Heart left ventricle (tissue), 16 donors: Measurements from ENCODE around the gene HGF. TPM values are rescaled to one million over a fixed set of nuclear protein-coding genes. Genes with fewer than 3 reads are reported as not detected.

Experiments
- ATAC-seq, 4 donors: fragments of 200-7000 bp; cut with Tn5 transposase; one replicate each; pipeline ENCODE4 v1.9.1; 2020 to 2022; ENCODE audit warnings: moderate library complexity in 4 of 4, mild to moderate bottlenecking in 3 of 4, moderate number of reproducible peaks in 1 of 4
- DNase-seq, 5 donors: peaks; one replicate each; pipeline ENCODE4 v3.0.0-alpha.2; 2020
- H3K27ac ChIP-seq, 12 donors: fragments of 200-600 bp; sonication (generic) in 4 of 12; one replicate each; pipeline versions ENCODE4 v1.5.0 to v1.8.0; 2016 to 2022; ENCODE audit warnings: mild to moderate bottlenecking in 2 of 12
- H3K27me3 ChIP-seq, 9 donors: fragments of 200-600 bp; sonication (generic) in 2 of 9; one replicate each; pipeline versions ENCODE4 v1.5.1 to v1.8.0; 2016 to 2022; ENCODE audit warnings: mild to moderate bottlenecking in 3 of 9
- H3K36me3 ChIP-seq, 9 donors: fragments of 200-600 bp; sonication (generic) in 2 of 9; one replicate each; pipeline versions ENCODE4 v1.5.0 to v1.8.0; 2018 to 2022; ENCODE audit warnings: mild to moderate bottlenecking in 2 of 9
- H3K4me1 ChIP-seq, 12 donors: fragments of 200-600 bp; sonication (generic) in 4 of 12; one replicate each; pipeline versions ENCODE4 v1.5.0 to v1.8.0; 2016 to 2022; ENCODE audit warnings: mild to moderate bottlenecking in 3 of 12
- H3K4me3 ChIP-seq, 12 donors: fragments of 200-600 bp; sonication (generic) in 4 of 12; one replicate each; pipeline versions ENCODE4 v1.5.0 to v1.8.0; 2017 to 2022; ENCODE audit warnings: mild to moderate bottlenecking in 9 of 12, moderate library complexity in 4 of 12
- H3K9me3 ChIP-seq, 12 donors: fragments of 200-600 bp; sonication (generic) in 4 of 12; one replicate each; pipeline versions ENCODE4 v1.5.0 to v1.8.0; 2016 to 2022; ENCODE audit warnings: mild to moderate bottlenecking in 1 of 12
- CTCF ChIP-seq, 12 donors: fragments of 200-600 bp; sonication (generic) in 4 of 12; IDR thresholded peaks; one replicate each; pipeline versions ENCODE4 v1.5.0 to v1.8.0; 2018 to 2022; ENCODE audit warnings: antibody characterized with exemption in 12 of 12, mild to moderate bottlenecking in 5 of 12
- POLR2A ChIP-seq, 2 donors: fragments of 450-650 bp; IDR thresholded peaks; one replicate each; pipeline ENCODE4 v1.6.1; 2017; ENCODE audit warnings: antibody characterized with exemption in 2 of 2, mild to moderate bottlenecking in 2 of 2, moderate library complexity in 2 of 2
- WGBS, 4 donors: extraction: QIAGEN DNeasy Blood & Tissue Kit in 2 of 4; methylation state at CpG; one replicate each; pipeline versions ENCODE4 v1.1.5 to v1.1.7; 2013 to 2018; 5-methylcytosine and 5-hydroxymethylcytosine counted together
- intact Hi-C, 10 donors: fragments of 100-400 bp; cut with DNase I; formaldehyde crosslinking; loops; one replicate each; pipeline versions ENCODE4 v1.11.1 to v1.14.2; 2022
- polyA plus RNA-seq, 2 donors: library from polyadenylated mRNA; stranded (reverse); fragments of 200-250 nt; gene quantifications; one replicate each; pipeline ENCODE4 v1.2.3, GENCODE V29; 2013
- total RNA-seq, 9 donors: library from RNA; depleted of rRNA in 2 of 9; stranded (reverse); fragments of >200 nt in 2 of 9; fragmentation: NEBNext Ultra II Directional in 3 of 9; extraction: Animal tissue kit (Norgen Biotek cat#: 25700) in 3 of 9; gene quantifications; one replicate each; pipeline versions ENCODE4 v1.1.0 to v1.2.4, GENCODE V29; 2016 to 2023
- donor health status: ischemic (EF 13 %, LVEDD 7.1; RV severe dilation, severe dysfunction).
- donor health status: healthy with polysubstance abuse.
- donor health status: DM: no; HTN: yes; CAD: no.
- donor health status: DM: no; HTN: no; CAD: no.
- donor health status: ischemic (EF 25% LVEDD 6.9; RV normal size, moderate dysfunction).
- donor health status: ischemic (EF 25% LVEDD 5.7; RV mildly dilated, moderate dysfunction).
- donor health status: healthy.
- donor health status: DM: yes; HTN: yes; CAD: no.
- donor health status: ischemic (EF 35%, LVEDD 5.7; RV mildly dilated, moderate dysfunction).
- donor health status: nonischemic (EF 11% LVEDD 7.7; RV severe dilation, severe dysfunction).
- donor health status: DM: yes; HTN: yes; CAD: no.
- donor health status: PGD.
- donor health status: ischemic (EF 29% LVEDD 5.4; RV normal size, mild dysfunction).
- donor health status: nonischemic (EF 23%, LVEDD 6.1; RV moderate dilation, normal function).

HGF gene
- total and polyA plus RNA-seq, 11 donors, result 0.42 to 16.1 (median 3.3) TPM

GRCh38 chr7:81676105-81676811 is 93.6 kb downstream of the HGF start:
- ATAC-seq (peak in 1 of 4 donors; percentile 39), DNase-seq (peak in 2 of 5 donors; percentile 18 to 28)
- Histone ChIP-seq H3K27ac (peak overlapping the region in 9 of 12 donors; percentile 1 to 63 (median 23)), H3K4me3 (no peak overlapping the region), H3K27me3 (no peaks in the 10 kb centered on the region), H3K36me3 (no peaks in the 10 kb centered on the region), H3K4me1 (peaks cover 0 to 30% (median 2%) of the 10 kb centered on the region in 12 donors), H3K9me3 (no peaks in the 10 kb centered on the region)
- WGBS, 4 donors, result 18 to 29% (median 20%) methylated on average over 3 of the region's 3 CpGs
- intact Hi-C loops, result no loop called here
- TF ChIP-seq CTCF (IDR thresholded peaks at IDR 0.05), result no peak
- TF ChIP-seq POLR2A (IDR thresholded peaks at IDR 0.05), result no peak

- ATAC-seq, result no peak
- WGBS, 4 donors, result 37 to 56% (median 43%) methylated on average over 2 of the region's 2 CpGs
- peaks cover 0 to 30% (median 2%) of the 10 kb centered on the region in 12 donors for H3K4me1 ChIP-seq
- H3K36me3 ChIP-seq, result no peaks in the 10 kb centered on the region
- intact Hi-C loops, result no loop called here
- H3K27me3 ChIP-seq, result no peaks in the 10 kb centered on the region
- no peak for TF ChIP-seq POLR2A (IDR thresholded peaks at IDR 0.05)
- no peak for TF ChIP-seq CTCF (IDR thresholded peaks at IDR 0.05)
- H3K27ac ChIP-seq, result peak overlapping the region in 3 of 12 donors; percentile 15 to 23 (median 20)
- DNase-seq, result no peak
- H3K4me3 ChIP-seq, result no peak overlapping the region
- no peaks in the 10 kb centered on the region for H3K9me3 ChIP-seq
Observed at GRCh38 chr7:81674431-81674830, 95.4 kb downstream of the HGF start.

- WGBS, 4 donors, result 92 to 96% (median 95%) methylated on average over 1 of the region's 1 CpG
- Histone ChIP-seq H3K4me1 (peaks cover 0 to 30% (median 2%) of the 10 kb centered on the region in 12 donors), H3K36me3 (no peaks in the 10 kb centered on the region), H3K9me3 (no peaks in the 10 kb centered on the region), H3K4me3 (no peak overlapping the region), H3K27me3 (no peaks in the 10 kb centered on the region), H3K27ac (no peak overlapping the region)
- no peak for ATAC-seq
- TF ChIP-seq CTCF (IDR thresholded peaks at IDR 0.05) (no peak), POLR2A (IDR thresholded peaks at IDR 0.05) (no peak)
- intact Hi-C loops, result no loop called here
- DNase-seq, result no peak
Observed at GRCh38 chr7:81672872-81673271, 97.0 kb downstream of the HGF start.

- H3K4me3 ChIP-seq, result no peak overlapping the region
- no peak overlapping the region for H3K27ac ChIP-seq
- no peaks in the 10 kb centered on the region for H3K9me3 ChIP-seq
- H3K27me3 ChIP-seq, result no peaks in the 10 kb centered on the region
- TF ChIP-seq CTCF (IDR thresholded peaks at IDR 0.05), result no peak
- no peak for TF ChIP-seq POLR2A (IDR thresholded peaks at IDR 0.05)
- ATAC-seq (no peak), DNase-seq (no peak)
- intact Hi-C loops, result no loop called here
- H3K36me3 ChIP-seq, result no peaks in the 10 kb centered on the region
- H3K4me1 ChIP-seq, result peaks cover 0 to 11% (median 0%) of the 10 kb centered on the region in 12 donors
- WGBS, 4 donors, result 88 to 92% (median 90%) methylated on average over 3 of the region's 3 CpGs
Observed at GRCh38 chr7:81669476-81670105, 100.3 kb downstream of the HGF start.
